Measurements from ENCODE around the gene RIC8B.

The RIC8B gene

DNA sequence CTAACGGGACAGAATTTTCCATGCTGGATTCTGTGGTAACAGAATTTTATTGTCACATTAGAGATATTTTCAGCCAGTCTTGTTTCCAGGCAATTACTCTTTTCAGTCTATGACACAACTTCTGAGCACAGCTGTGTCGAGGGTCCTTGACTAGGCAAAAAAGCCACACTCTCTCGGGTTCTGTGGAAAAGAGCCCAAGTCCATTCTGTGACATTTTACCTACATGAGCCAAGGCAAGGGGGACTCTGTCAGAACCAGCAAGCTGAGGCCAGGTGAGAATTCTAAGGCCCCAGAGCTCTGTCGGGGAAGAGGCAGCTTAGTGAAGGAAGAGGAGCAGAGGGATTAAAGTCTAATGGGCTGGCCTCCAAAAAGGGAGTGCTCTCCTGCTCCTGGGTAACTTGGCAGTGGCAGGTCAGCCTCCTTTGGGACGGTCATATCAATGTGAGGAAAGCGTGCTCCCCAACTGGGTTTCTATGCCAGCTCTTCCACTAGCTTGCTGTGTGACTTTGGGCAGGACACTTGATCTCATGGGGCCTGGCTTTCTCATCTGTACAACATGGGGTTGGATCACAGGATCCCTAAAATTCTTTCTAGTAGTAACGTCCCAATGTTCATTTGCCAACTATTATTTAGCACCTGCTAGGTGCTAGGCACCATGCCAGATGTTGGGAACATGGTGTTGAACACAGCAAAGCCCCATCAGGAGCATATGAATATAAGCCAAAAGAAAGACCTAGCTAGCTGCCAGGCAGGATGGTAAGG, 16.0 kb upstream of the RIC8B start:
- no peak for DNase-seq

DNA sequence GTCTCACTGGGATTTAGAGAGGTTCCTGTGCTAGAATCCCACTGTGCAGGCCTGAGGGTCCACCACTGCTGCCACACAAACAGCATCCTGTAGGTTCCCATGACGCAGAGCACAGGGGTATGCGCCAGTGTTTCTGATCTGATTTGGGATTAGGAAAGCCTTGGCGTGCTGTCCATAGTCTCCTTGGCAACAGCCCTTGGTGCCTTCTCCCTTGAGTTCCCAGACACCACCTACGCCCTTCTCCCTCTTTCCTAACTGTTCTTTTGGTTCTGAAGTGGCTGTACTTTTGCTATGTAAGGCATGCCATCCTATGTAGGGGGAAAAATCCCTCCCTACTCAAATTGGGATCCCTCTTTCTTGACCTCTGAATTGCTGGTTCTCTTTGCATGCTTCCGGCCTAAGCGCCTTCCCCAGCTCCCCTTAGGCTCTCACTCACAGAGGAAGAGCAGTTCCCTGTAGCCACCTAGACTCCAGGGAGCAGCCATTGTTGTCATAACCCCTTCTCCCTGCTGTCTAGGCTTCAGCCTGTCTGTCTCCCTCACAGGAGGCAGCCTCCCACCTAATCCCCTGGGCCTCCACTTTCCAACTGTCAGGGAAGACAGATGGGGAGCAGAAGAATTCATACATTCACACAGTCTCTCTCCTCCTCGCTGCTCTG, 14.8 kb upstream of the RIC8B start:
- DNase-seq = no peak

DNA sequence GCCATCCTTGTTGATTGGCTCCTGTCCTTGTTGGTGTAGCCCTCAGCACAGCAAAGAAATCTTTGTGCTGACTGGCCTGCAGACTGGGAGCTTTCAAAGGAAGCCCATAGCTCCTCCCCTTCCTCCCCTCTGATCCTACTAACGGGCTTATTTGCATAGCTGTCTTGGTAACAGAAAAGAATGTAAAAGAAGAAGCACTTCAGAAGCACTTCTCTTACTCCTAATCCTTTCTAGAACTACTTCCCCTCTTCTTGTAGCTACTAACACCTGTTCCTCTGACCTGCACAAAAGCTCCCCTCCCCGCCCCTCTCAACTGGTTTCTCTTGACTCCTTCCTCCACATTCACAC, 14.3 kb upstream of the RIC8B start:
- peak; percentile 94 for DNase-seq

DNA sequence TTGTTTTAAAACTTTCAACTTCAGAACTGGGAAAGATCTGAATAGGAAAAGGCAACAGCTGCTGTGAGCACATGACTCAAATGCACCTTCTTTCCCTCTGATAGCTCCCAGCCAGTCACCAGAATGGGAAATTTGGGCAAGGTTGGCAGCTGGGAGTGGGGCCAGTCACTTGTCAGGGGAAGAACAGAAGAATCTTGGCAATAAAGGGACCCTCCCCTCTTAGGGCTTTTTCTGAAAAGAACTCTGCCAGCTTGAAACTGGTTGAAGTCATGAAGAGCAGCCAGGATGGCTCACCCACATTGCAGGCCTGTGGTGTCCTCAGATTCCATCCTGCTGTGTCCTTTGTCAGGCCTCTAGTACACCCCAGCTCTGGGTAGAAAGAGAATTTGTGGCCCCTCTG, 10.3 kb upstream of the RIC8B start:
- no peak for DNase-seq

DNA sequence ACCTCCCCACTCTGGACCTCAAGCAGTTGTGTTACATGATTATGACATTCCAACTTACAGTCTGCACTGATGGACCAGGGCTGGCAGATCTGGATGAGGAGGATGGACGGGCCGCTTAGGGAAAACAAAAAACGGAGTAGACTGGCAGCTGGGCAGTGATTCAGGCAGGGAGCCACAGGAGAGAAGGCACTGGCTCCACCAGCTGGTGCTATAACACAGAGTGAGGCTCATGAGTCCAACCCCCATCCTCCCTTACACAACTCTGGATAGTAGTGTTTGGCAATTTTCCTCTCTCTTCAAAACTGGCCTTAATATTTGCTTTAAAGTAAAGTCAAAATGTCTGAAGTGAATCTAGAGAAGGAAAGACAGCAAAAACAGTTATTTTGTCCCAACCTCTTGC, 9.7 kb upstream of the RIC8B start:
- no peak for DNase-seq

DNA sequence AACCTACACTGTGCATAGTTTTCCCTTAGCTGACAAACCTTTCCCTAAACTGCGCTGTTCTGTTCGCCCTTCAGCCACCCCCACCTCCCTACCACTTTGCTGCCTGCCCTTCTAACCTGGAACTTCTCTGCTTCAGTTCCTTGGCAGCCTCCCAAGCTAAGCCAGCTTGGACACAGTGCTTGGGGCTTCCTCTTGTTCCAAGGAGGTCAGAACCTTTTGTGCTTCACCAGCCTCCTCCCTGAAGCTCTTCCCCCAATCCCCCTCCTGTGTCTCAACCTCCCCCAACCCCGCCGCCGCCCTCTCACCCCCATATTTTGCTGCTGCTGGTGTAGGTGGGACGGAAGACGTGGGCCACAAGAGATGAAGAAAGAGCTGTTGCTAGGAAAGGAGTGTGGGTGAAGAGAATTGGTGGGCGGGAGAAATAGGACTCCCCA, 8.1 kb upstream of the RIC8B start:
- DNase-seq = peak; percentile 28

DNA sequence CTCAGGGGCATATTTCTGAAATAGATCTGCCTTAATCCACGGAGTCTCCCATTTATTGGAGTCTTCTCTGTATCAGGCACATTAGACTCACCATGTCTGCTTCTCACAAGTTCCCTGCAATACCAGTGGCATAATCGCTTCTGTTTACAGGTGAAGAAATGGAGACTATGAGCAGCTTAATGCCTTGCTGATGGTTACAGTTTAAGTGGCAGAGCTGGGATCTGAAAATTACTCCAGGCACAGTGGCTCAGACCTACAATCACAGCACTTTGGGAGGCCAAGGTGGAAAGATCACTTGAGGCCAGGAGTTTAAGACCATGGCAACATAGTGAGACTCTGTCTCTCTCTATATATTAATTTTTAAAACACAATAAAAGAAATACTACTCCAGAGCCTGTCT, 7.3 kb upstream of the RIC8B start:
- DNase-seq = no peak

DNA sequence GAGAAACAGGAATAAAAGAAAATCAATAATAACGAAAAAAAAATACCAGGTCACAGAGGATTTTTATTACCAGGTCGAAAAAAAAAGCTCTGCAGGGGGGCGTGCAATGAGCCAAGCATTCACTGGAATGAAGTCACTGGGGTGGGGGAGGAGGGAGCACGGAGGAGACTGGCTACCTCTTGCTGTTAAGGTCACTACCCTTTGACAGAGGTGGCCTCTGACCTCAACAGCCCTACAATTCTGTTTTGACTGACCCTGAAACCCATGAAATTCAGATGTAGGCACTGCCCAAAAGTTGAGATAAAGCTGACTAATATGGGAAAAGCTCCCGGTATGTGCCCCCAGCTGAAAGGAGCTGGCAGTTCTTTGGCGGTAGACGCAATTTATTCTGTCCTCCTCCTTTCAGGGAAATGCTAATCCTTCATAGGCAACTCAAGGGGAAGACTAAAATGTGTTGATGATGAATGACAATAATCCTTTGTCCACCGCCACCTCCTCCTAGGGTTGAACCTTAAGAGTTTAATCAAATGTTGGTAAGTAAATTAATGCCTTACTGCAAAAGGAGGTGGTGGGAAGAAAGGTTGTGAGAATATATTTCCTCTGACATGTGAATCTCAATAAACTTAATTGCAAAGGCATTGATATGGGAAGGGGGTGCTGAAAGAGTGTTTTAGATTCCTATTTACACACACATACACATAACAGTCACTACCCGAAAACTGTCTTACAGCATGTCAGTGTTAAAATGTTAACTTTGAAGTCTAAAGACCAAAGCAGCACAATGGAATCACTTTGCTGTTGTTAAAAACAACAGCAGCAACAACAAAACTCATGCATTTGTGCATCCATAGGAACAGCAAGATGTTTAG, 6.3 kb upstream of the RIC8B start:
- no peak for DNase-seq

DNA sequence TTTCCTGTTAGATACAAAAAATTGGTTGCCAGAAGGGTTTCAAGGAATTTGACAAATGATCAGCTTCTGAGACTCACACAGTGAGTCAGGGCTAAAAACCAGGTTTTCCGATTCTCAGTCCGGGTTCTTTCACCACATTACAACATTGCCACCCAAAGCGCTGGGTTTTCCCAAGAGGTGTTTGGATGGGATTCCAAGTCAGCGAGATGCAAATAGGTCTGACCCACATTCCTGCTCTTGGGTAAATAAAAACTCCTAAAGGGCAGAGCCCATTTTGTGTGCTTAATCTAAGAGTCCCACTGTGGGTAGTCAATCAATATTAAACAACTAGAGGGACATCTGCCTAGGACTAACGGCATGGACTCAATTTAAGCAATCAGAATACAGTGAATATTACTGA, 5.4 kb upstream of the RIC8B start:
- DNase-seq = no peak

DNA sequence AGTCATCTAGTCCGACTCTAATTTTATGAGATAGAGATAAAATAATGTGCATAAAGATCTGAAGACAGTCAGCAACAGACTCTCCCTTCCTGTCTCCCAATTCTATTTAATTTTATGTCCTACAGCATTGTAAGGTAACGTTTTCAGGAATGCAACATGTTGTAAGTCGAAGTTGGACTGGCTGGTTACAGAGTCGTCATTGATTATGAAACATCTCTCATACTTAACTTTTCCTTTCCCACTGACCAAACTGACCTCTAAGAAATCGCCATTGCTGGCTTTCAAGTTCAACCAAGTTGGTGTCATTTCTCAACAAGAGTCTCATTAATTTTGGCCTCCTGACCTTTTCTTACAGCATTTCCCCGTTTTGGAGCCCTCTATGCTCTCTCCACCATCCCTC, 4.9 kb upstream of the RIC8B start:
- DNase-seq = no peak

DNA sequence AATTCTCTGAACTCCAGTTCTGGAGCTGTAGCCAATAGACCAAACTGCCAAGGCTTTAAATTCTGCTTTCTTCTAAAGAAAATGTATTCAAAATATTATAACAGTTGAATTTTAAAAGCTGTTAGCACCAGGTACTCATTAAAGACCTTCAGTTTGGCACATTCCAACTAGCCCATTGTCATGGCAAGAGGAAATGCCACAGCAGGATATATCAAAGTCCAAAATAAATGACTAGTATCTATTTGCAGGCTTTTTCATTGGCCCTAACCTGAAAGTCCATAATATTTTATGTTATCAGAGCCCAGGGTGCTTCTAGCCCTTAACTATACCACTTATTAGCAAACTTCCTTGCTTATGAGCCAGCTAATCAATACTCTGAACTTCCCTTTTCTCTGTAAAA, 3.1 kb upstream of the RIC8B start:
- DNase-seq = no peak

DNA sequence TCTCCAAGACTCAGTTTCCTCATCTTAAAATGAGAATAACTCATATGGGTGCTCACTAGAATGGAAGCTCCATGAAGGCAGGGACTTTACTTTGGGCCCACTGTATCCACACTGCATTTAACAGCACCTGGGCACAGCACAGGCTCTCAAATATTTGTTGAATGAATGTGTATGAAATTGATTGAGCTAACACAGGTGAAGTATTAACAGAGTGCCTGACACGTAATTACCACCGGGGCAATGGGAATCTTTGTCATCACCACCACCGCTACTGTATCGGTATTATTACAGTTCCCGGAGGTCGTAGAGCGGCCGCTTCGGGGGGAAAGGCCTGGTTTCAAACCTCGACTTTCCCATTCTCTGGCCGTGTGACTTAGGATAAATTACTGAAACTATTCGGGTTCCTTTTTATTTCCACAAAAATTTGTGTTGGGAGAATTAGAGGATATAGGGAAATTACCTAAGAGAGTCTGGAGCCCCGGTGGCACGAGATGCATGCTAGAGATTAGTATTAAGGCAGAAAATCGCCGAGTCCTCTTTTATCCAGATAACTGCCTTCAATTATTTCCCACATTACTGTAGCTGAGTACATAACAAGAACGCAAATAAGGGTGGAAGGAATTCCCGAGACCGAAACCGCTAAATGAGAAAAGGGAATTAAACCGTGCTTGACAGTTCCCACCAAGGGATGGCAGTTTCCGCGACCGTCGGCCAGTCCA, 1.0 kb upstream of the RIC8B start:
- no peak for DNase-seq

DNA sequence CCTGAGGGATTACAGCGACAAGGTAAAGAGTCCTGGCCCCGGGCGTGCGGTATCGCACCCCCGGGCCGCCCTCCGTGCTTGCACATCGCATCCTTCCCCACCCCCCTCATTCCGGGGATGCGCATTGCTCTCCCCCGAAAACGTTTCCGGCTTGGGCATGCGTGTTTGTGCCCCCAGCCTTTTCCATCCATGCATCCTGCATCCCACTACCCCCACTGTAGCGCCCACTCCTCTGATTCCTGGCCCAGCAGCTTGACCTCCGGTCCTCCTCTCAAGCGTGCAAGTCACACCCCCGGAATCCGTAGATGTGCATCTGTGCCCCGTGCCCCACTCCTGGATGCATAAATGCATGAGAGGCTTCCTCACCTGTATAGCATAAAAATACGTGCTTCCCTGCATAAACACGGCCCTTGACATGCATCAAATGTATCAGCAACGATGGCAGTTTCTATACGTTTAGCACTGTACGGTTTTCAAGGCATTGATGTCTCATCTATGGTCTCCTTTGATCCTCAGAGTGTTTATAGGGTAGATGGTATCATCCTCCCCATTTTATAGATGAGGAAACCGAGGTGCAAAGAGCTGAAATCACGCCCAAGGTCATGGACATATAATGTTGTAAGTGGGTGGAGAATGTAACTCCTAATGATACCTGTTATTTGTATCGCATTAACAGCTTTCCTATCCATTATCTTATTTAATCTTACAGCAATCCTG, 484 bp downstream of the RIC8B start:
- peak; percentile 27 for DNase-seq

DNA sequence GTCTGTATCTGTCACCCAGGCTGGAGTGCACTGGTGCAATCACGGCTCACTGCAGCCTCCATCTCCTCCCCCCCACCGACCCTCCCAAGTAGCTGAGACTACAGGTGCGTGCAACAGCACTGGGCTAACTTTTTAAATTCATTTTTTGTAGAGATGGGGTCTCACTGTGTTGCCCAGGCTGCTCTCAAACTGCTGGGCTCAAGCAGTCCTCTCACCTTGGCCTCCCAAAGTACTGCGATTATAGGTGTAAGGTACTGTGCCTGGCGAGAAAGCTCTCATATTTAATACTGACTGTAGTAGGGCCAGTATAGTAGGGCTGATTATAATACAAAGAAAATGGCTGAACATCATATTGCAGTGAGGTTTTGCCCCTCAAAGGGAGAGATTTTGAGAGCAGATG, 2.4 kb downstream of the RIC8B start:
- DNase-seq = no peak

DNA sequence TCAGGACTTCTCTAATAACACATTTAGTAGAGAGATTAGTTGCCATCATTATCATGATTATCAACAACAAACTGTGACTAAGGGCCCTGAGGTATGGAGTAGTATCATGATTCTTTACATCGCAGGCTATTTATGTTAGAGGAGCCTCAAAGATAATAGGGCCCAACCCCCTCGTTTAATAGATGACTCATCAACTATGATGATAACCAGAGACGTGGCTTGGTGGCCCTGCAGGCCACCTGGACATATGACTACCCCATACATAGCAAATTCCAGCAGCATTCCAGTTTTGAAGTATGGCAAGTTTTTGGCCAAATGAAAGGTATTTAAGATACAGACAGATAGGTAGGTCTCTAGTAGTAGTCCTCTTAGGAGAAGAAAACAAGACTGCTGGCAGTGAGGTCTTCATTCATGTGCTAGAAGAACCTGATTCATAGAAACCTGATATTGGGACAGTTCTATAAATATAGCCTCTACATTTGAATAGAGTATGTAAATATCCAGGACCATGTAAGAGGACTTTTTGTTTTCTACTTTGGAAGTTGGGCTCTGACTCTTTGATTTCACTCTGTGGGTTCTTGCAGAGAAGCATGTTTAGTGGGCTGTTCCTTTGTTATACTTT, 5.6 kb downstream of the RIC8B start:
- DNase-seq = no peak

DNA sequence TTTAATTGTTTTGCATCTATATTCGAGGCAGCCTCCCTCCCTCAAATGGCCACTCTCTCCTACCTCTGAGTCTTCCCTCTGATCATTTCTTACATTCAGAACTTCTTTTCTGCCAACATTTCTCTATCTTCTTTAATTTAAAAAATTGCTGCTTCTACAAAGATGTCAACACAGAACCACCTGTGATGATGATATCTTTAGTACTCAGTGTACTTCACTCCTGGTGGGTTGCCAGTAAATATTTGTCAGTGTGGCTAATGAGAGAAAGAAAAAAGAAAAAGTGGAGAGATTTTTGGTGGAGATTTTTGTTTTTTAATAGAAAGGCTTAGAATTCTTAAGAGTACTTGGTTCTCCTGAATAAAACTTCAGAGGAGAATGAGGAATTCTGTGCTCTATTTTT, 8.1 kb downstream of the RIC8B start:
- no peak for DNase-seq

DNA sequence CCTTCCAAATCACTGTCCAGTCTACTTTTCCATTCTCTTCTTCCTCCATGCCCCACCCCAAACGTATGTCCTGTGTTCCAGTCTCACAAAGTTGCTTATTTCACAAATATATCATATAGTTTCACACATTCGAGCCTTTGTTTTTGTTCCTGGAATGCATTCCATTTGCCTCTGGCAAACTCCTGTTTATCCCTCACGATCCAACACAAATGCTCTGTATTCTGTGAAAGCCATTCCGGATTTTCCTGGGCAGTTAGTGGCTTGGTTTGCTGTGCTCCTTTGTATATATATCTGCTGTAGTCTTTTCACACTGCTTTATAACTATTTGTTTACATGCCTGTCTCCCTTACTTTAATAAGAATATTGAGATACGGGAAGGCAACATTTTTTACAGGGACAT, 9.0 kb downstream of the RIC8B start:
- DNase-seq = no peak

DNA sequence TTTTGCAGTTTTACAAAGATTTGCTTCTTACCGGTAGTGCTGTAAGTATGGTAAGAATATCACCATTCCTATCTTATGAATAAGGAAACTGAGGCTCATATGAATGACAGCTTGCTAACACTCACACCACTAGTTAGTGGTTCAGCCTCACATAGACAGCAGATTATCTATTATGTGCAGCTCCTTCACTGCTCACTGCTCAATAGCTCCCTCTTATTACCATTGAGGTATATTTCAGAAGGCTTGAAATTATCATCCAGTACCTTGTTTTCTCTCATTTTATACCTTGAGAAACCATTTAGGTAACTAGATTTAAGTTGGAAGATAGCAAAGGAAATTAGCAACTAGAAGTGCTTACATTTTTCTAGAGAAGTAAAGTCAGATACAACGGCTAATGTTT, 15.5 kb downstream of the RIC8B start:
- DNase-seq = no peak

DNA sequence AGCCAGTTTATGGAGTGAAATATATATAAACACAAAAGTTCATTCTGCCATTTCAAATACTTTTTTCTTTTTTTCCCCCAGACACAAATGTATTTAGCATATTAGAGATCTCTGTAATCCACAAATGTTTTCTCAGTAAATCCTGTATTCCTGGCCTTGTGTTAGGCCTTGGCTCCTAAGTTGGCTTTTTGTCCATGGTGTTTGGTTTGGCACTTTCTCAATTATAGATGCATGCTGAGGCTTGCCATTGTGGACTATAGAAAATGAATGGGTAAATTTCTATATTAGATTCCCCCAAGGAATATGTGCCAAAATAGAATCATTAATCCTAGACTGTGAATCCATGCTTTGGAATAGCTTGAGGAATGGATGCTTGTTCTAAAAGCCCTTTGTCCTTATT, 17.0 kb downstream of the RIC8B start:
- DNase-seq = no peak

DNA sequence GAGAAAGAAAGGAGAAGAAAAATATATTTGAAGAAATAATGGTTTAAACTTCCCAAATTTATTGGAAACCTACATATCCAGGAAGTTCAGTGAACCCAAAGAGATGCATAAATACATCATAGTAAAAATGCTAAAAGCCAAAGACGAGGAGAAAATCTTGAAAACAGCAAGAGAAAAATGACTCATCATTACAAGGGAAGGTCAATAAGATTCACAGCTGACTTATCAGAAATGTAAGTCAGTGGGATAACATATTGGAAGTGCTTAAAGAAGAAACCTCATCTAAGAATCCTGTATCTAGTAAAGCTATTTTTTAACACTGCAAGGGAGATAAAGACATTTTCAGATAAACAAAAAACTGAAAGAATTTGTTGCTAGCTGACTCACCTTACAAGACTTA, 19.9 kb downstream of the RIC8B start:
- DNase-seq = no peak

DNA sequence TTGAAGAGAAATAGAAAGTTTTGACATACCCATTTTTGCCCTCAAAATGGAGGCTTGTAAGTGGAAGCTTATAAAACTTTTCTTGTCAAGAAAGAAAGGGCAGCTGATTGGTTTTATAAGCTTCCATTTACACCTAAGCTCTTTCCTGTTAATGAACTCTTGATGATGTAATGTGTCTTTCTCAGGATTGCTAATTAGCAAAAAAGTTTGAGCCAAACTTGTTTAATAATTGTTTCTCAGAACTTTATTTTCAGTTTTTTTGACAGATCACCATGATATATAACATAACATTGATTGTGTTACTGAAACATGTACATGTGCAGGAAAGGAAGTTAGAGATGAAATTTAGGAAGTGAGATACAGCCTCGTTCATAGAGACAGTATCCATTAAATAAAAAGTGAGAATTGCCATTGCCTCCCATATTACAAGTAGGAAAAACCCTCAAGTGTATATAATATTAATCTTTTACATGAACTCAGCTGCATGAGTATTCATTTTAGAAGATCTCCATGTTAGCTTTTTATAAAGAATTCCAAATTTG, 26.8 kb downstream of the RIC8B start:
- no peak for DNase-seq

All from RPMI8226 (cell line).